NCI-H82 (cell line): Measurements from ENCODE around the gene ANAPC15.
"Not testable (repeated sequence)": the region's sequence is repeated elsewhere in the genome, so short reads cannot be mapped to it uniquely, and the experiment has no call there.

Experiments used
- DNase-seq: peaks from one replicate; lab custom pipeline; 2025; lab: John Stamatoyannopoulos, UW

ANAPC15 gene

DNA sequence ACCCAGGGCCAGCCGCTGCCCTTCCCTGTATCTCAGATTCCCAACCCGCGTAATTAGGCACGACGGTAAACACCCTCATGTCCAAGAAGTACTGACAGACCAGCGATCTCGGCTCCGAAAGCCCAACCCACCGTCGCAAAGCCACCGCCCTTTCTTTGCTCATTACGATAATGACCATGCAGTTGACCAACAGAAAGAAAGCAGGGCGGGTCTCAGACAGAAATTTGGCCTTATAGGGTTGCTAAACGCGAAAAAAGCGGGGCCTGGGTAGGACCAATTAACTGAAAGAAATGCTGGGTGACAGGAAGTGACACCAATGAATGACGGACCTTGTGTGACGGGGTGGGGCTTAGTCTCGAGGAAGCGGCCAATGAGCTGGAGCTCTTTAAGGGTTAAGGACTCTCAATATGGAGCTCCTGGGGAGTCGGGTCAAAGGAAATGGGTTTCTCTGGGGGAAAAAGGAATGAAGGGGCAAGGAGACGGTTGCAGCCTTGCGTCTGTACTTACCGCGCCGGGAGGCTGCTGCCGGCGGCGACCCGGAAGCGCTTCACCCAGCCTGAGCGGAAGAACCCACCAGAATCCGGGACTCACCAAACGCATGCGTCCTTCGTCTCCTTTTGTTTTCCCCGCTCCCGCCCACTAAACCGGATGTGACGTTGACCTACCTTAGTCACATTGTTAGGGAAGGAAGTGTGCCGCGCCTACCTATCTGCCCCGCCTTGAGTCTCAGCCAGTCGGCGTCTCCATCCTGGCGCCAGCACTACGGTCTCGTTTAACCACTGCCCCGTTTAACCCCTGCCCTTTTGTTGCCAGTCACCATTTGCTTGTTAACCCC is at the start of gene ANAPC15:
Gene ANAPC15 (minus strand): TSS at position 553 of the 835 bp plus-strand sequence. CDS start 1,419 bp downstream, outside the sequence.
- DNase-seq, result peak; percentile 99

DNA sequence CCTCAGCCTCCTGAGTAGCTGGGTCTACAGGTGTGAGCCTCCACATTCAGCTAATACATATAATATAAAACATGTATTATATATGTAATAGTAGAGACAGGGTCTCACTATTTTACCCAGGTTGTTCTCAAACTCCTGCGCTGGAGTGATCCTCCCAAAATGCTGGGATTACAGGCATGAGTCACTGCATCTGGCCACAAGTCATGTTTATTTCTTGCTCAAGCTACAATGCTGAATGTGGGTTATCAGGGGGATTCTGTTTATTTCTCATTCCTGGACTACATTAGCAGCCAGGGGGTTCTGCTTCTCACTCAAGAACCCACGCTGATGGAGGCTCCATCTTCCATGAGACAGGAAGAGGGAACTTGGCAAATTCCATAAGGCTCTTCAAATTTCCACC is 47.8 kb upstream of the ANAPC15 start:
- DNase-seq, result no peak

DNA sequence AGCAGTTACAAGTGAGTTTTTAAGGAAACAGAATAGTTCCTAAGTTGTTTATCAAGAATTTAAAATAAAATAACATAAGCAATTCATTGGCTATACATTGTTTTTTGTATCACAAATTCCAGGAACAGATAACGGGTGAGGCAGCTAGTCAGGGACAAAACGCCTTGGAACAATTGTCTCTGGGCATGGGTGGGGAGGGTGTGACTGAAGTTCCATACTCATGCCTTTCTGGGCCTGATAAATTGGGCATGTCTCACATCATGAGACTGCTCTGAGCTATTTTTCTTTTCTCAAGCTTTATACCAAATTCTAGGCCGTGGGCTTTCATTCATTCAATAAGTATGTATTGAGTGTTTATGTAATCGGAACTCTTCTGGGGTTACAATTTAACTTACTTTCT is 44.6 kb upstream of the ANAPC15 start:
- no peak for DNase-seq

DNA sequence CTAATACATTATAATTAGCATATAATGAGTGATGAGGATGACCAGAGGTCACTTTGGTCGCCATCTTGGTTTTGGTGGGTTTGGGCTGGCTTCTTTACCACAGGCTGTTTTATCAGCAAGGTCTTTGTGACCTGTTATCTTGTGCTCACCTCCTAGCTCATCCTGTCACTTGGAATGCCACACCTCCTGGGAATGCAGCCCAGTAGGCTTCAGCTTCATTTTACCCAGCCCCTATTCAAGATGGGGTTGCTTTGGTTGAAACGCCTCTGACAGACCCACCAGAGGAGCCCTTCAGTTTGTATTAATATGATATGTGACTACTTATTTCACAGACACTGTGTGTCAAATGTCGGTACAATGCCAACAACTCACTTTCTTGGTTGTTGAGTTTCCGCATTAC is 43.3 kb upstream of the ANAPC15 start:
- no peak for DNase-seq

DNA sequence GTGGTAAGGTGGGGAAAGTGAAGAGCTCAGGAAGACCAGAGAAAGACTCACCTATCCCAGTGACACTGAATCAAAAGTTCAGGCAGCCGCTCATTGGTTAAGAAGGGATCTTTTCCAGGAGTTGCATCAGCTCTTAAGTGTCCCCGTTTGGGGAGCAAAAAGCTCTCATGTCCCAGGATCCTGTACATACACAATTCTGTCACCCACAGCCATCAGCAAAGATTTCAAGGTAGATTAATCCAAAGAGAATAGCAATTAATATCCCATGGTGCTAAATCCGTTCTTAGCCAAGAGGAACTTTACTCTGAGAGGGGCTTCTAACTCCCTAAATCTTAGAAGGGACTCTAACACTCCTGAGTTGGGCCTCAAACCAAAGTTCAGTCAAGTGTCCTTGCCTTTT is 42.3 kb upstream of the ANAPC15 start:
- DNase-seq, result no peak

DNA sequence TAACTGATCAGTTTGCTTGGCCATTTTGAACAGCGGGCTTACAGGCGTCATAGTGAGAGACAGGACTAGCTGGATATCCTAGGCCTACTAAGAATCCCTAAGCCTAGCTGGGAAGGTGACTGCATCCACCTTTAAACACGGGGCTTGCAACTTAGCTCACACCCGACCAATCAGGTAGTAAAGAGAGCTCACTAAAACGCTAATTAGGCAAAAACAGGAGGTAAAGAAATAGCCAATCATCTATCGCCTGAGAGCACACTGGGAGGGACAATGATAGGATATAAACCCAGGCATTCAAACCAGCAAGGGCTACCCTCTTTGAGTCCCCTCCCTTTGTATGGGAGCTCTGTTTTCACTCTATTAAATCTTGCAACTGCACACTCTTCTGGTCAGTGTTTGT is 41.4 kb upstream of the ANAPC15 start:
- not testable (repeated sequence) for DNase-seq

DNA sequence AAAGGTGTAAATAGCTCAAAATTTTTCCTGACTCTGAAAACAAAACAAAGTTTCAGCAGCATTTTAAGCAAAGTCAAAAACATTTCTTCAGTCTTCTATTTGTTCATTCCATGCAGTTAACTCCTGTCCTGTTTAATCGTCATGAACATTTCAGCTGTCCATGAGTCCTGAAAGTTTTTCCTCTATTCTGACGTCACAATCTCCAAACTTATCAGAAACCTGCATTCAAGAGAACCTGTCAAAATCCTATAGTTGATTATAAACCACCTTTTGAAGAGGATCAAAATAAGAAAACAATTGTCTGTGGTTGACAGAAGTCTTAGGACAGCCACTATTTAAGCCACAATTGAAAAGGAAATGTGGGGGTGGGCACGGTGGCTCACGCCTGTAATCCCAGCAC is 38.4 kb upstream of the ANAPC15 start:
- no peak for DNase-seq

DNA sequence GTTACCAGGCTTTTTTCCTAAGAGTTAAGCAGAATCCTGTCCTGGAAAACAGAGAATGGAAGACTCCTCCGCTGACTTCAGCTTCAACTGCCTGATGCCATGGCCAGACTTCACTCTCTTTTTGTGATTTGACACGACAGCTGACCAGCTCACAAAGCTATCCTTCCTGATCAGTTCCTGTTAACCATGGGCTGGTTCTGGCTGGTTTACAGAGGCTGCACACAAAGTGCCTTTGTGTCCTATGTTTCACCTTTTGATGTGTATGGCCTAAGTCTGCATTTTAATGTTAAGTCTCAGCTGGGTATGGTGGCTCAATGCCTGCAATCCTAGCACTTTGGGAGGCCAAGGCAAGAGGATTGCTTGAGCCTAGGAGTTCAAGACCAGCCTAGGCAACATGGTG is 34.1 kb upstream of the ANAPC15 start:
- DNase-seq, result no peak

DNA sequence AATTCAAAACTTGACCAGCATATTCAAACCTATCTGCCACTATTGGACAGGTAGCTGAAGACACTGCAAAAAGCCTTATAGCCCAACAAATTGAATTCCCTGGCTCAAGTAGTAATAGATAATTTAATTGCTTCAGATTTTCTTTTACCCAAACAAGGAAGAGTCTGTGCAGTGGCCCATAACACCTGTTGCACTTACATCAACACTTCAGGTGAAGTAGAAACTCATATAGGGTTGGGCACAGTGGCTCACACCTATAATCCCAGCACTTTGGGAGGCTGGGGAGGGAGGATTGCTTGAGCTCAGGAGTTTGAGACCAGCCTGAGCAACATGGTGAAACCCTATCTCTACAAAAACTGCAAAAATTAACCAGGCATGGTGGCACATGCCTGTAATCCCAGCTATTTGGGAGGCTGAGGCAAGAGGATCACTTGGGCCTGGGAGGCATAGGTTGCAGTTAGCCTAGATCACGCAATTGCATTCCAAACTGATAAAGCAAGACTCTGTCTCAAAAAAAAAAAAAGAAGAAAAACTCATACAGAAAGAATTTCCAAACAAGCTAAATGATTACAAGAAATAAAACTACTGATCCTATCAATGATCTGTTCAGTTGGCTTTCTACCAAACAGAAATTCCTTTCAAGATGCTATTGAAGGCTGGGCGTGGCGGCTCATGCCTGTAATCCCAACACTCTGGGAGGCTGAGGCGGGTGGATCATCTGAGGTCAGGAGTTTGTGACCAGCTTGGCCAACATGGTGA is 32.5 kb upstream of the ANAPC15 start:
- DNase-seq, result no peak

DNA sequence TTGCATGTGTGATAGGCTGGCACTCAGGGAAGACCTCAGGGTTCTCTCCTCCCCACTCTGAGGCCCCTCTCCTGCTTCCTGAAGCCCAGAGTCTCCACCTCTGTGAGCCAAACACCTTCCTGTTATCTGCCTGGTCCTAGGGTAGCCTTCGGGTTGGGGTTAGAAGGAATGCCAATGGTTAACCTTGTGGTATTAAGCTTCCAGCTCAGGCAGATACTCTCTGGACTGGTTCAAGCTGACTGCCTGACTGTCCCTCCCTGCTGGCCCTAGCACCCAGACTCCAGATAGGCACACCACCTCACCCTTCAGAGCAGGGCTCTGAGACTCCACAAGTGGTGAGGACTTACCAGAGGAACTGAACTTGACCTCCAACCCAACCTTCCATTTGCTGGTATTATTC is 30.0 kb upstream of the ANAPC15 start:
- not testable (repeated sequence) for DNase-seq

DNA sequence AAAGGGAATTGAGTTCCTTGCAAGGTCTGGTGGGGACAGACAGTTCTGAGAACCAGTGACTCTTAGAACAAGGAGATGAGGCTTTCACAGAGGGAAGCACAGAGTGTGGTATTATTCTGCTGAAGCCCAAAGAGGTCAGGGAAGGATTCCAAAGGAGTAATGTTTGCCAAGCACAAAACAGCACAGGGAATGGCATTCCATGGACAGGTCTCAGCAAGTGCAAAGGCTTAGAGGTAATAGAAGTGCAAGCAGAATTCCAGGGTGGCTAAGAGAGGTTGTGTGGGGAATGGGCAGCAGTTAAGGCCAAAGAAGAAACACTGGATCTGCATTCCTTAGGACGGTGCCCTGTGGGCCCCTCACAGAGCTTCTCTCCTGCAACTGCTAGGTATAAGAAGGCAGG is 29.6 kb upstream of the ANAPC15 start:
- not testable (repeated sequence) for DNase-seq

DNA sequence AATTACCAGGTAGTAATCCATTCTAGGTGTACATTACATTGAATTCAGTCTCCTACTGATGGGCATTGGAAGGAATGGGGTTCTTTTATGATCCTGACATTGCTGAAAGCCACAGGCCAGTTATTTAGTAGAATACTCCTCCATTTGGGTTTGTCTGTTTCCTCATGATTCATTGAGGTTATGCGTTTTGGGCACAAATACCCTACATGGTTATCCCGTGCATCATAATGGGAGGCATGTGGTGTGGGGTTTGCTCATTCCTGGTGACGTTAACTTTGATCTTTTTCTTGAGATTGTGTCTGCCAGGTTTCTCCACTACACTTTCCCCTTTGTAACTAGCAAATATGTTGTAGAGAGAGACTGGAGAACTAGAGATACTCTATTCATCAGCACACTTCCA is 28.6 kb upstream of the ANAPC15 start:
- DNase-seq, result no peak

DNA sequence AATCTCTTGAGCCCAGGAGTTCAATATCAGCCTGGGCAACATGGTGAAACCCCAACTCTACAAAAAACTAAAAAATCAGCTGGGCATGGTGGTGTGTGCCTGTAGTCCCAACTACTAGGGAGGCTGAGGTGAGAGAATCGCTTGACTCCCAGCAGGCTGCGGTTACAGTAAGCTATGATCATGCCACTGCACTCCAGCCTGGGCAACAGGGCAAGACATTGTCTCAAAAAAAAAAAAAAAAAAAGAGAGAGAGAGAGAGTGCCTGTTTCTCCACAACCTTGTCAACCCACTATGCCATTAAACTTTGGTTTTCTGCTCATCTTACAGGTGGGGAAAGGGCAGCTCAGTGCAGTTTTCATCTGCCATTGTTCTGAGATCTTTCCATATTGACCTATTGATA is 28.2 kb upstream of the ANAPC15 start:
- DNase-seq, result no peak

DNA sequence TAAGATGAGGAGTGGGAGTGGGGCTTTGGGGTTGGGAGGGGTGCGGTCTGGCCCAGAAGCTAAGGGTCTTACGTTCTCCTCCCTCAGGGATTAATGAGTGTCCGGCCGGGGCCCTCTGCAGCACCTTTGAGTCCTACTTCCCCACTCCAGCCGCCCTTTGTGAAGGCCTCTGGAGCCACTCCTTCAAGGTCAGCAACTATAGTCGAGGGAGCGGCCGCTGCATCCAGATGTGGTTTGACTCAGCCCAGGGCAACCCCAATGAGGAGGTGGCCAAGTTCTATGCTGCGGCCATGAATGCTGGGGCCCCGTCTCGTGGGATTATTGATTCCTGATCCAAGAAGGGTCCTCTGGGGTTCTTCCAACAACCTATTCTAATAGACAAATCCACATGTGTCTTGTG is 27.0 kb upstream of the ANAPC15 start:
- DNase-seq, result no peak

DNA sequence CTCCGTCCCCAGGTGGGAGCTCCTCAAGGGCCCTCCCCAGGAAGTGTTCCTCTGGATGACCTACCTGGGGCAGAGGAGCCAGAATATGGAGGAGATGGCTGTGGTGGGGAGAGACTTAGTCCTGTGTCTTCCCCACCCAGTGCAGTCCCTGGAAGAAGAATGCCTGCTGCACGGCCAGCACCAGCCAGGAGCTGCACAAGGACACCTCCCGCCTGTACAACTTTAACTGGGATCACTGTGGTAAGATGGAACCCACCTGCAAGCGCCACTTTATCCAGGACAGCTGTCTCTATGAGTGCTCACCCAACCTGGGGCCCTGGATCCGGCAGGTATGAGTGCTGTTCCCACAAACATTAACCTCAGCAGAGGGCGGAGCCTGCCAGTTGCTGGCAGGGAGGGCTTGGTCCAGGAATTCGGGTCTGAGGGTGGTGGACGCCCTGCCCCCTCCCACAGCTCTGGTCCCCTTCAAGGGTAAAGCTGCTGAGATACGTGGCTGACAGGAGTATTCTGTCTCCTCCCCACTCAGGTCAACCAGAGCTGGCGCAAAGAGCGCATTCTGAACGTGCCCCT is 26.4 kb upstream of the ANAPC15 start:
- no peak for DNase-seq

DNA sequence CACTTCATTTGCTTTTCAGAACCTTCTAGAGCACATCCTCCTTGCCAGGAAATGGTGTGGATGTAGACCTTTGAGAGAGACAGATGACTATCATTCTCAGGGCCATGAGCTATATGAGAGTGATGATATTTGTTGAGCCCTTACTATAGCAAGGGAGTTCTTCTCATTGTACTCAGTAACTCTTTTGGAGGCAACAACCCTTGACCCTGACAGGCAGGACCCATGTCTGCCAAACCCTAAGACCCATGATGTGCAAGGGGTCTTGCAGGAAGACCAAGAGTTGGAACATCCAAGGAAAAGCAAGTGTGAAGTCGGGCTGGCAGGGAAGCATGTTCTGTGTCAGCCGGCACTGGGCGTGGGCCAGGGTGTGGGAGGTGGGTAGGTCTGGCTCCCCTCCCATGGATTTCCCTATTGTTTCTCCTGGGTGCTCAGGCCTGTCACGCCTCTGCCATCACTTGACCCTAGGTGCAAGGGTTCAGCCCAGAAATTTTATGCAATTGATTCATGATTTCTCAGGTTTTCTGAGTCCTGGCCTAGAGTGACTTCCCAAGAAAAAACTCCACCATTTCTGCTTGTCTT is 24.3 kb upstream of the ANAPC15 start:
- no peak for DNase-seq

DNA sequence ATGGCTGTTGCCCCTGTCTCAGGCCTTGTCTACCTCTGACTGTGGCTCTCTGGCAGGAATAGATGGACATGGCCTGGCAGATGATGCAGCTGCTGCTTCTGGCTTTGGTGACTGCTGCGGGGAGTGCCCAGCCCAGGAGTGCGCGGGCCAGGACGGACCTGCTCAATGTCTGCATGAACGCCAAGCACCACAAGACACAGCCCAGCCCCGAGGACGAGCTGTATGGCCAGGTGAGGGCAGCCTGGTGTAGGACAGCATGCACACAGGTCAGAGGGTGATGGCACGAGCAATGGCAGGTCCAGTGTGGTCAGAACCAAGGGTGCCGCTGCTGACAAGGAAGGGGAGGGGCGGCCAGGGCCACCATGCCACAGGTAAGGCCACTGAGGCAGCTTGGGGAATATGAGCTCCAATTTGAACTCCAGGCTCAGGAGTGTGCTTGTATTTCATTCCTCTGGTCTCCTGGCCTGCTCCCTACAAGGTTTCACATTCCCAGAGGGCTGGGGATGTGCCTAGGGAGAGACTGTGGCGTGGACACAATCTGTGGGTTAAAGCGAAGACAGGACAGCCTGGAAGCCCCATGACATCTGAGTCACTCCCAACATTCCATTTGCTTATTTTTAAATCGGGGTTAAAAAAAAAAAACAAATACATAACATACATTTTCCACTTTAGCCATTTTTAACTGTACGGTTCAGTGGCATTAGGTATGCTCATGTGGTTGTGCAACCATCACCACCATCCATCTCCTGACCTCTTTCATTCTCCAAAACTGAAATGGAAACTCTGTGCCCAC is 23.6 kb upstream of the ANAPC15 start:
- DNase-seq, result no peak

DNA sequence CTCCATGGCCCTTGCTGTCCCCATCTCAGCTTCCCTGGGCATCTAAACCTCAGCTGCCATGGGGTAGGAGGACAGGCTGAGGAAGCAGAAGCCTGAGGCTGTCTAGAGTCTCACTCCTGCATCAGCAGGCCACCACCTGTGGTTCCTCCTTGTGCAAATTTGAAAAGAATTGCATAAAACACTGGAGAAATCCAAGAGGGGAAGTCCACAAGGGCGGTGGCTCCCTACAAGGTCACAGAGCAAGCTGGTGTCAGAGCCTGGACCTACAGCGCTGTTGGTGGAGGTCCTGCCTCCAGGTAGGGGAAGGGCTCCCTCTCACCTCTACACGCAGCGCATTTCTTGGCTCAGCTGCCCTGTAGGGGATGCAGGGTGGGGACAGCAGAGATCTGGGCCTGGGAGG is 23.0 kb upstream of the ANAPC15 start, which contains the start of gene FOLR3:
Gene FOLR3 (plus strand): TSS at position 253 of the 400 bp plus-strand sequence. CDS start 228 bp downstream, outside the sequence.
- DNase-seq, result not testable (repeated sequence)

DNA sequence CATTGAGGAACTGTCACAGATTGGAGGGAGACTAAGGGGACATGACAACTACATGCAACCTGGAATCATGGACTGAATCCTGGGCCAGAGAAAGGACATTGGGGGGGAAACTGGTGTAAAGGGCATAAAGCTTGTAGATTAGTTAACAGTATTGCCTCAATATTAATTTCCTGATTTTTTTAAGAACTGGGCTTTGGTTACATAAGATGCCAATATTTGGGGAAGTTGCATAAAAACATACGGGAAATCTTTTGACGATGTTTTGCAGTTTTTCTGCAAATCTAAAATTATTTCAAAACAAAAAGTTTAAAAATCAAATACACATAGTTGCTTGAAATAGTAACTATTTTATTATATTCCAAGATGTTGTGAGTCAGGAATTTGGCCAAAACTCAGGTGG is 20.2 kb upstream of the ANAPC15 start:
- no peak for DNase-seq

DNA sequence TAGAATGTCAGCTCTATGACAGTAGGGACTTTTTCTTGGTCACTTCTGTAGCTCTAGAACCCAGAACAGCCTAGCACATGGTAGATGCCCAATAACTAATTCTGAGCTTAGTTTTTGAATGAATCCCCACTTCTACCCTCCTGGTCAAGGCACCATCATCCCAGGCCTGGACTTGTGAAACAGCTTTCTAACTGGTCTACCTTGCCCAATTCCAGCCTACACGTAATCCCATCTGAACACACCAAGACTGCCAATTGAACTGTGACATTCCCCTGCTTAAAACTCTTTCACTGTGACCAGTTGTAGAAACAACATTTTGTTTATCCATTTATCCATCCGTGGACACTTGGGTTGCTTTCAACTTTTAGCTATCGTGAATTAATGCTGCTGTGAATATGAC is 16.9 kb upstream of the ANAPC15 start:
- no peak for DNase-seq

DNA sequence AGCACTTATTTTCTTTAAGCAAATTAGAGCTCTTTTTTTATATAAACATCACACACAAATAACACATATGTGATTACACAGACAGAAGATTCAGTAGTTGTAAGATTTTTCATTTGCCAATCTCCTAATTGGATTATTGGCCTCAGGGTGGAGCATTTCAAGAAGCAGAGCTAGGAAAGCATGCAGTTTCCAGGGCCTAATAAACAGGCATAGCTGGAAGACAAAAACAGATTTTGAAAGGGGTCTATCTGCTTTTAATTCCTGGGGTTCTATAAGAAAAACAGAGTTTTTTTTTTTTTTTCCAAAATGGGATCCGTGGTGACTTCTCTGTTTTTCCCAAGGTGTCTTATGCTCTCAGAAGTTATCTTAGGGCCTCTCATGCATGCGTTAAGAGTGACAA is 15.4 kb upstream of the ANAPC15 start:
- DNase-seq, result peak; percentile 4

DNA sequence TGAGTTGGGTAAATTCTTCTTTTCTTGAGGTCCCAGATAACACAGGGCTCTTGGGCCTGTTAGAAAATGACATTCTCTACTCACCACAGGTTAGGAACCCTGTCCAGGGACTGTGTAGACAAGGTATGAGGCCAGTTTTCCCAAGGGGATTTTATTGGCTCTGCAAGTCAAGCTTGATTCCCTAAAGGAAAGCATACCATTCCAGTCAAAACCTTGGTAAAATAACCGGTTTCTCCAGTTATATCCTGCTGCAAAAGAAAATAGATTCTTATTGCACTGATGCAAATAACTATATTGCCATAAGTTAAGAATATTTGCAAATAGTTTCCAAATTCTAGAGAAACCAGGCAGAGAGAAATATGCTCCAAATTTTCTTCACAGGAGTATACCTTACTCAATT is 13.5 kb upstream of the ANAPC15 start:
- no peak for DNase-seq
